GM12878 (cell line): Measurements from ENCODE around the gene SZRD1. TPM values are rescaled to one million over a fixed set of nuclear protein-coding genes. Genes with fewer than 3 reads are reported as not detected.

Experiments used
- ATAC-seq: fragments of 200-7000 bp; cut with Tn5 transposase; 3 replicates; pipeline ENCODE4 v1.9.1; 2020; ENCODE audit warnings: mild to moderate bottlenecking, moderate library complexity
- BruUV-seq: library from RNA; stranded (reverse); fragments of 400-500 nt; replicated peaks from 2 replicates; lab custom pipeline; 2021; lab: Mats Ljungman, UMichigan
- CTCF ChIA-PET: fragments of 300-600 bp; sonication (Branson Sonifier 250); formaldehyde crosslinking; extraction: SDS; loops from one replicate; lab custom pipeline; 2021; ENCODE audit warnings: inconsistent platforms; lab: Yijun Ruan, JAX
- POLR2A ChIA-PET: fragments of 350-600 bp; formaldehyde crosslinking; extraction: SDS; loops from one replicate; lab custom pipeline; 2021; ENCODE audit warnings: inconsistent platforms; lab: Charles Lee
- RAD21 ChIA-PET: fragments of 300-600 bp; sonication (Branson Sonifier 250); formaldehyde crosslinking; loops from one replicate; lab custom pipeline; 2023; ENCODE audit warnings: antibody characterized with exemption; ENCODE audit not compliant: unreplicated experiment; lab: Charles Lee
- SMC1A ChIA-PET: fragments of 300-600 bp; sonication (Branson Sonifier 250); formaldehyde crosslinking; loops from one replicate; lab custom pipeline; 2023; ENCODE audit not compliant: unreplicated experiment, uncharacterized antibody; lab: Charles Lee
- DNase-seq: peaks from one replicate; pipeline ENCODE4 v3.0.0-alpha.2; 2011; ENCODE audit warnings: low read depth, low spot score
- FAIRE-seq: peaks from 3 replicates; lab custom pipeline; 2011; peaks lifted over from hg19 to GRCh38; lab: Jason Lieb, UNC
- H2AFZ ChIP-seq: 2 replicates; pipeline ENCODE4 v1.6.0; 2011; ENCODE audit warnings: low read depth, low read length, control low read depth; ENCODE audit not compliant: control insufficient read depth
- H3K27ac ChIP-seq: 2 replicates; pipeline ENCODE4 v1.5.1; 2011; ENCODE audit warnings: control low read depth; ENCODE audit not compliant: control insufficient read depth, insufficient read depth
- H3K27me3 ChIP-seq, 2 experiments: replicated peaks in 1 of 2; 2 replicates each; pipeline versions ENCODE4 v1.6.0 to v1.6.1; 2011; ENCODE audit warnings: low read length in 1 of 2; ENCODE audit not compliant: control insufficient read depth in 2 of 2, insufficient read depth in 2 of 2
- H3K36me3 ChIP-seq, 2 experiments: 2 replicates each; pipeline ENCODE4 v1.5.1; 2011; ENCODE audit warnings: low read length in 1 of 2; ENCODE audit not compliant: control insufficient read depth in 2 of 2, insufficient read depth in 2 of 2
- H3K4me1 ChIP-seq: 2 replicates; pipeline ENCODE4 v1.6.1; 2011; ENCODE audit warnings: mild to moderate bottlenecking, low read length, moderate library complexity, mixed read lengths; ENCODE audit not compliant: control insufficient read depth, insufficient read depth
- H3K4me2 ChIP-seq: 2 replicates; pipeline ENCODE4 v1.6.0; 2011; ENCODE audit warnings: control low read depth; ENCODE audit not compliant: control insufficient read depth, insufficient read depth
- H3K4me3 ChIP-seq: fragments of 200-600 bp; sonication (generic); 2 replicates; pipeline ENCODE4 v1.5.1; 2016
- H3K79me2 ChIP-seq: 2 replicates; pipeline ENCODE4 v1.6.0; 2011; ENCODE audit warnings: low read length; ENCODE audit not compliant: control insufficient read depth, insufficient read depth
- H3K9ac ChIP-seq: 2 replicates; pipeline ENCODE4 v1.8.0; 2011; ENCODE audit warnings: low read length, control low read depth, mixed read lengths; ENCODE audit not compliant: control insufficient read depth, insufficient read depth
- H3K9me3 ChIP-seq: replicated peaks from 3 replicates; pipeline ENCODE4 v1.5.1; 2011; ENCODE audit warnings: mild to moderate bottlenecking, low read length; ENCODE audit not compliant: control insufficient read depth, insufficient read depth
- H4K20me1 ChIP-seq: 2 replicates; pipeline ENCODE4 v1.6.0; 2011; ENCODE audit not compliant: control insufficient read depth, insufficient read depth
- BACH1 ChIP-seq: fragments of 450-650 bp; IDR thresholded peaks from 2 replicates; pipeline ENCODE4 v1.6.1; 2017; ENCODE audit warnings: mild to moderate bottlenecking, borderline replicate concordance
- CREB1 ChIP-seq: IDR thresholded peaks from 2 replicates; pipeline ENCODE4 v1.6.1; 2012; ENCODE audit warnings: low read depth, mild to moderate bottlenecking, inconsistent platforms
- NR2F1 ChIP-seq: fragments of 450-650 bp; conservative IDR thresholded peaks from 2 replicates; pipeline ENCODE4 v1.6.1; 2017; ENCODE audit warnings: mild to moderate bottlenecking
- POLR2A ChIP-seq: IDR thresholded peaks from 2 replicates; pipeline ENCODE4 v1.6.1; 2011; ENCODE audit warnings: low read depth, mild to moderate bottlenecking, low read length
- SPI1 ChIP-seq: IDR thresholded peaks from 2 replicates; pipeline ENCODE4 v1.6.1; 2011; ENCODE audit warnings: low read depth, mild to moderate bottlenecking, low read length, moderate library complexity, borderline replicate concordance; ENCODE audit not compliant: insufficient read depth
- WGBS: methylation state at CpG from one replicate; pipeline ENCODE4 v1.1.6; 2016; ENCODE audit warnings: low lambda C conversion rate; ENCODE audit not compliant: insufficient replicate concordance, insufficient coverage; ENCODE audit errors: missing lambda C conversion rate; 5-methylcytosine and 5-hydroxymethylcytosine counted together
- in situ Hi-C: fragments of 300-500 bp; cut with MboI; formaldehyde crosslinking; loops from 9 replicates; pipeline ENCODE4 v1.14.3; 2018; ENCODE audit warnings: mixed read lengths
- intact Hi-C: fragments of 100-400 bp; cut with micrococcal nuclease; formaldehyde crosslinking; loops from one replicate; pipeline ENCODE4 v1.14.2; 2022; ENCODE audit not compliant: unreplicated experiment
- polyA plus RNA-seq, 11 experiments: library from polyadenylated mRNA; depleted of rRNA in 4 of 11; unstranded in 6 of 11; stranded (reverse) in 5 of 11; fragments of >200 nt; fragmentation: Nextera tagmentation in 4 of 11; fragmentation: Illumina TruSeq in 1 of 11; extraction: Ambion mirVana in 4 of 11; extraction: Trizol in 1 of 11; gene quantifications; 1 replicate in 1 of 11; 2 replicates in 10 of 11; pipeline versions ENCODE4 v1.2.1 to v1.2.3, GENCODE V29; 2011 to 2016; ENCODE audit warnings: inconsistent platforms in 2 of 11, missing spikeins in 2 of 11, low read depth in 1 of 11
- total RNA-seq, 4 experiments: library from RNA; depleted of rRNA in 3 of 4; stranded (reverse); fragments of >200 nt in 3 of 4; fragmentation: Illumina TruSeq in 1 of 4; extraction: Trizol in 1 of 4; gene quantifications; 2 replicates each; pipeline versions ENCODE4 v1.2.1 to v1.2.3, GENCODE V29; 2013 to 2021
- TF ChIP-seq, protein P1 (sequence below): IDR thresholded peaks from 2 replicates; pipeline ENCODE4 v1.6.1; 2012; ENCODE audit warnings: low read length, inconsistent platforms
- TF ChIP-seq, protein P2 (sequence below): fragments of 450-650 bp; IDR thresholded peaks from 2 replicates; pipeline ENCODE4 v1.6.1; 2017; ENCODE audit warnings: mild to moderate bottlenecking, low read depth, inconsistent platforms; ENCODE audit not compliant: poor library complexity, severe bottlenecking

SZRD1 gene
- total and polyA plus RNA-seq, 10 of the 15 experiments (the other 5 are each of a cell fraction or from before 2014, with no cell fraction given) = 5.6 to 213 (median 113) TPM

DNA sequence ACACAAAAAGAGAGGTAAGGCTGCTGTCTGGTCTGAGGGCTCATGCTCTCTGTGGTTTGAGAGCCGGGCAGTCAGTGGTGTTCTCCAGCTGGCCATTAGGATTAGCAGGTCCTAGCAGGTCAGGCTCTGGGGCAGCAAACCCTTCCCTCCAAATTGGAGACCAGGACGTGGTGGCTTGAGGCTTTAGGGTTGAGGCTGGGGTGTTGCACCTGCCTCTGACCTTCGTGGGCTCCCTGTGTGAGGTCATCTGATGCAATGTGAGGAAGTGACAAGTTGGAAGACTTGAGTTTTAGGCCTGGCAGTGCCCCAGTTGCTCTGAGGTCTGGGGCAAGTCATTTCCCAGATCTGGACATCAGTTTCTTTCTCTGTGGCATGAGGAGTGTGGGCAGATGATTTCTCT is 24.4 kb downstream of the SZRD1 start:
- Histone ChIP-seq H4K20me1 (peaks cover 14% of the 10 kb centered on the region), H3K79me2 (peaks cover 64% of the 10 kb centered on the region), H3K4me1 (peaks cover 26% of the 10 kb centered on the region), H3K9ac (no peak overlapping the region), H3K27ac (peak overlapping the region; percentile 34; the same call in 1 of the 2 replicates), H3K9me3 (no peaks in the 10 kb centered on the region), H3K27me3 (no peaks in the 10 kb centered on the region)
- DNase-seq (no peak), FAIRE-seq (peak; percentile 44)
- intact Hi-C loops (no loop called here), in situ Hi-C loops (no loop called here)
- ChIA-PET POLR2A (interaction anchor here (0.5 kb wide), 1 partner anchor 14 kb away, joined by 4 read pairs; no protein-coding TSS in a partner anchor), RAD21 (no interaction called here), SMC1A (no interaction called here), CTCF (interaction anchor here (0.7 kb wide), 1 partner anchor 21 kb away, joined by 3 read pairs; no protein-coding TSS in a partner anchor)
- WGBS = 15% methylated on average over 3 of the region's 3 CpGs
- no TSS peak for BruUV-seq
- TF ChIP-seq SPI1 (peak; percentile 34; the same call in 1 of the 2 replicates), CREB1 (0 out of 2 replicates have a peak, but pooled peaks have one; percentile 24), BACH1 (no peak), NR2F1 (0 out of 2 replicates have a peak, but pooled peaks have one; percentile 24)
- TF ChIP-seq, all 136 proteins: peak for 3
- Histone ChIP-seq H3K4me2 (no peak overlapping the region), H2AFZ (no peak overlapping the region), H3K36me3 (peaks cover 23 to 31% of the 10 kb centered on the region in 2 experiments), H3K4me3 (no peak overlapping the region)
- peak; percentile 7; the same call in 1 of the 3 replicates for ATAC-seq

DNA sequence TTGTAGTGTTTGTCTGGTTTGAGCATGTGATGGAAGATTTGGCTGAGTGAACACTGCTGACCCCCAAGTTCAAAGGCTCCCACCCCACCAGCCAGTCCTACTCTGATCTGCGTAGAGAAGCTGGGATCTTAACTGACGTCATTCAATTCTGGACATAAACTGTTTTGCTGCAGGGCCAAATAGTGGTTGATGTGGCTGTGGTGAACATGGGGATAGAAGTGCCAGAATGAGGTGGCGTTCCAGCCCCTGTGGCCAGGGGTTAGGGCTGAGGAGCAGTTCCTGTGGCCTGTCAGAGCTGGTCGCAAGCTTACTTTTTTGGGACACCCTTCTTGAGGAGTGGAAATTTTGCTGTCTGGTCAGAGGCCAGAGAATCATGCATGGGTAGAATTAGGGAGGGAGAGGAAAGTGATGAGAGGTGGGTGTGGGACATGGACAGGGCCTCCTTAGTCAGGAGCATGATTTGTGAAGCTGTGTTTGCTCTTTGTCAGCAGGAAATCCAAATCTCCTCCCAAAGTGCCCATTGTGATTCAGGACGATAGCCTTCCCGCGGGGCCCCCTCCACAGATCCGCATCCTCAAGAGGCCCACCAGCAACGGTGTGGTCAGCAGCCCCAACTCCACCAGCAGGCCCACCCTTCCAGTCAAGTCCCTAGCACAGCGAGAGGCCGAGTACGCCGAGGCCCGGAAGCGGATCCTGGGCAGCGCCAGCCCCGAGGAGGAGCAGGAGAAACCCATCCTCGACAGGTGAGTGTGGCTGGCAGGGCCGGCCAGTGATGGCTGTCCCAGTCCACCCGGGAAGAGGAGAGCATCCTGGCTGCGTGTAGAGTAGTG is 25.9 kb downstream of the SZRD1 start:
- BruUV-seq = no TSS peak
- RAD21 ChIA-PET = no interaction called here
- no peak overlapping the region for H3K9ac ChIP-seq
- H3K4me1 ChIP-seq = peaks cover 13% of the 10 kb centered on the region; the same call in 1 of the 2 replicates
- intact Hi-C loops (no loop called here), in situ Hi-C loops (no loop called here)
- SMC1A ChIA-PET = interaction anchor here (1.0 kb wide), 1 partner anchor 40 kb away, joined by 3 read pairs; no protein-coding TSS in a partner anchor
- peaks cover 32 to 35% of the 10 kb centered on the region in 2 experiments for H3K36me3 ChIP-seq
- H3K27ac ChIP-seq = no peak overlapping the region
- 90% methylated on average over 21 of the region's 21 CpGs for WGBS
- DNase-seq = no peak
- peaks cover 48% of the 10 kb centered on the region for H3K79me2 ChIP-seq
- TF ChIP-seq, protein P1, sequence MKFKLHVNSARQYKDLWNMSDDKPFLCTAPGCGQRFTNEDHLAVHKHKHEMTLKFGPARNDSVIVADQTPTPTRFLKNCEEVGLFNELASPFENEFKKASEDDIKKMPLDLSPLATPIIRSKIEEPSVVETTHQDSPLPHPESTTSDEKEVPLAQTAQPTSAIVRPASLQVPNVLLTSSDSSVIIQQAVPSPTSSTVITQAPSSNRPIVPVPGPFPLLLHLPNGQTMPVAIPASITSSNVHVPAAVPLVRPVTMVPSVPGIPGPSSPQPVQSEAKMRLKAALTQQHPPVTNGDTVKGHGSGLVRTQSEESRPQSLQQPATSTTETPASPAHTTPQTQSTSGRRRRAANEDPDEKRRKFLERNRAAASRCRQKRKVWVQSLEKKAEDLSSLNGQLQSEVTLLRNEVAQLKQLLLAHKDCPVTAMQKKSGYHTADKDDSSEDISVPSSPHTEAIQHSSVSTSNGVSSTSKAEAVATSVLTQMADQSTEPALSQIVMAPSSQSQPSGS = no peak
- TF ChIP-seq, protein P2, sequence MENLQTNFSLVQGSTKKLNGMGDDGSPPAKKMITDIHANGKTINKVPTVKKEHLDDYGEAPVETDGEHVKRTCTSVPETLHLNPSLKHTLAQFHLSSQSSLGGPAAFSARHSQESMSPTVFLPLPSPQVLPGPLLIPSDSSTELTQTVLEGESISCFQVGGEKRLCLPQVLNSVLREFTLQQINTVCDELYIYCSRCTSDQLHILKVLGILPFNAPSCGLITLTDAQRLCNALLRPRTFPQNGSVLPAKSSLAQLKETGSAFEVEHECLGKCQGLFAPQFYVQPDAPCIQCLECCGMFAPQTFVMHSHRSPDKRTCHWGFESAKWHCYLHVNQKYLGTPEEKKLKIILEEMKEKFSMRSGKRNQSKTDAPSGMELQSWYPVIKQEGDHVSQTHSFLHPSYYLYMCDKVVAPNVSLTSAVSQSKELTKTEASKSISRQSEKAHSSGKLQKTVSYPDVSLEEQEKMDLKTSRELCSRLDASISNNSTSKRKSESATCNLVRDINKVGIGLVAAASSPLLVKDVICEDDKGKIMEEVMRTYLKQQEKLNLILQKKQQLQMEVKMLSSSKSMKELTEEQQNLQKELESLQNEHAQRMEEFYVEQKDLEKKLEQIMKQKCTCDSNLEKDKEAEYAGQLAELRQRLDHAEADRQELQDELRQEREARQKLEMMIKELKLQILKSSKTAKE = no peak
- peak; percentile 21; the same call in 1 of the 2 replicates for TF ChIP-seq POLR2A
- no peak overlapping the region for H3K4me2 ChIP-seq
- no peak overlapping the region for H3K4me3 ChIP-seq
- ATAC-seq = no peak
- no peaks in the 10 kb centered on the region for H3K27me3 ChIP-seq
- peaks cover 14% of the 10 kb centered on the region for H4K20me1 ChIP-seq
- CTCF ChIA-PET = no interaction called here
- H2AFZ ChIP-seq = no peak overlapping the region
- POLR2A ChIA-PET = no interaction called here
- no peaks in the 10 kb centered on the region for H3K9me3 ChIP-seq
- FAIRE-seq = no peak
